Esophagus (tissue), 2 donors: Measurements from ENCODE around the gene ZBTB49. TPM values are rescaled to one million over a fixed set of nuclear protein-coding genes. Genes with fewer than 3 reads are reported as not detected.

Experiments
- H3K27ac ChIP-seq, 2 donors: one replicate each; pipeline ENCODE4 v1.5.1; 2013; ENCODE audit warnings: low read depth in 2 of 2, mild to moderate bottlenecking in 2 of 2, inconsistent platforms in 1 of 2, low read length in 1 of 2, moderate library complexity in 1 of 2
- H3K27me3 ChIP-seq, 2 donors: one replicate each; pipeline ENCODE4 v1.6.1; 2013; ENCODE audit warnings: low read length in 2 of 2, control low read depth in 1 of 2, mild to moderate bottlenecking in 1 of 2; ENCODE audit not compliant: insufficient read depth in 2 of 2, control insufficient read depth in 1 of 2
- H3K36me3 ChIP-seq, 2 donors: one replicate each; pipeline ENCODE4 v1.6.1; 2013; ENCODE audit warnings: low read length in 1 of 2; ENCODE audit not compliant: control insufficient read depth in 2 of 2, insufficient read depth in 2 of 2
- H3K4me1 ChIP-seq, 2 donors: one replicate each; pipeline ENCODE4 v1.6.1; 2013; ENCODE audit warnings: low read length in 1 of 2; ENCODE audit not compliant: control insufficient read depth in 2 of 2, insufficient read depth in 2 of 2
- H3K4me3 ChIP-seq, 2 donors: one replicate each; pipeline ENCODE4 v1.5.1; 2013; ENCODE audit warnings: low read length in 2 of 2, mild to moderate bottlenecking in 2 of 2, low read depth in 1 of 2, moderate library complexity in 1 of 2
- H3K9me3 ChIP-seq, 2 donors: one replicate each; pipeline ENCODE4 v1.6.1; 2013; ENCODE audit warnings: mild to moderate bottlenecking in 2 of 2, low read depth in 1 of 2, low read length in 1 of 2, moderate library complexity in 1 of 2; ENCODE audit not compliant: control insufficient read depth in 2 of 2, insufficient read depth in 1 of 2
- WGBS, 2 donors: extraction: QIAGEN DNeasy Blood & Tissue Kit; methylation state at CpG; one replicate each; pipeline ENCODE4 v1.1.7; 2013; 5-methylcytosine and 5-hydroxymethylcytosine counted together
- polyA plus RNA-seq, 2 donors: library from polyadenylated mRNA; stranded (reverse); fragments of 200-250 nt; gene quantifications; one replicate each; pipeline ENCODE4 v1.2.3, GENCODE V29; 2013
- donor health status: healthy with polysubstance abuse.
- donor health status: Bipolar disorder and iron deficiency.

ZBTB49 gene
- polyA plus RNA-seq, 2 donors = 1.5 to 2.0 TPM

GRCh38 chr4:4362991-4363697, 73.1 kb downstream of the ZBTB49 start:
- Histone ChIP-seq H3K4me3 (no peak overlapping the region), H3K4me1 (no peaks in the 10 kb centered on the region), H3K27me3 (no peaks in the 10 kb centered on the region), H3K9me3 (no peaks in the 10 kb centered on the region), H3K36me3 (no peaks in the 10 kb centered on the region), H3K27ac (no peak overlapping the region)
- WGBS, 2 donors = 73 to 81% methylated on average over 16 of the region's 16 CpGs

GRCh38 chr4:4364061-4364460, 74.0 kb downstream of the ZBTB49 start:
- H3K36me3 ChIP-seq = no peaks in the 10 kb centered on the region
- no peaks in the 10 kb centered on the region for H3K9me3 ChIP-seq
- 78% methylated on average over 3 of the region's 3 CpGs for whole genome bisulfite sequencing, 2 donors
- no peak overlapping the region for H3K27ac ChIP-seq
- H3K4me1 ChIP-seq = no peaks in the 10 kb centered on the region
- no peak overlapping the region for H3K4me3 ChIP-seq
- no peaks in the 10 kb centered on the region for H3K27me3 ChIP-seq

GRCh38 chr4:4364486-4365208, 74.6 kb downstream of the ZBTB49 start:
- Histone ChIP-seq H3K36me3 (no peaks in the 10 kb centered on the region), H3K27ac (no peak overlapping the region), H3K27me3 (no peaks in the 10 kb centered on the region), H3K4me3 (no peak overlapping the region), H3K9me3 (no peaks in the 10 kb centered on the region), H3K4me1 (no peaks in the 10 kb centered on the region)
- 73% methylated on average over 9 of the region's 9 CpGs for WGBS, 2 donors

- H3K4me3 ChIP-seq = no peak overlapping the region
- H3K4me1 ChIP-seq = no peaks in the 10 kb centered on the region
- peaks cover 0 to 3% of the 10 kb centered on the region in 2 donors for H3K9me3 ChIP-seq
- no peaks in the 10 kb centered on the region for H3K27me3 ChIP-seq
- H3K36me3 ChIP-seq = no peaks in the 10 kb centered on the region
- H3K27ac ChIP-seq = no peak overlapping the region
- 73 to 75% methylated on average over 11 of the region's 11 CpGs for WGBS, 2 donors
Observed at GRCh38 chr4:4368809-4369580, 78.9 kb downstream of the ZBTB49 start.

Other genes with a start within 250 kb of the ZBTB49 start
- gene OTOP1, start 63.3 kb upstream of the ZBTB49 start, polyA plus RNA-seq = under 1 TPM; 0.12 to 0.13 TPM
- 10 to 100 TPM; 12.5 to 15.7 TPM for gene TMEM128, start 42.0 kb upstream of the ZBTB49 start, polyA plus RNA-seq
- gene LYAR, start 97 bp upstream of the ZBTB49 start, polyA plus RNA-seq = 10 to 100 TPM; 15.7 to 17.2 TPM
- 10 to 100 TPM; 11.3 to 23.6 TPM for gene NSG1, start 96.9 kb downstream of the ZBTB49 start, polyA plus RNA-seq